OCI-LY3 (cell line): ENCODE results near the gene GLIS1.

Source experiments
- H2AFZ ChIP-seq: fragments of 200-600, 300-600 bp; shearing (Covaris generic); 2 replicates; pipeline ENCODE4 v1.6.0; 2014; ENCODE audit warnings: antibody characterized with exemption, low read depth, low read length
- H3K27ac ChIP-seq: fragments of 200-600, 300-600 bp; sonication (generic); 2 replicates; pipeline ENCODE4 v1.5.1; 2014; ENCODE audit warnings: mild to moderate bottlenecking, low read length, moderate library complexity, mixed read lengths
- H3K27me3 ChIP-seq: fragments of 200-600, 300-600 bp; sonication (generic); 2 replicates; pipeline ENCODE4 v1.6.1; 2014; ENCODE audit warnings: low read depth, low read length, mixed read lengths
- H3K36me3 ChIP-seq: fragments of 200-600, 300-600 bp; sonication (generic); replicated peaks from 2 replicates; pipeline ENCODE3; 2014; ENCODE audit warnings: low read depth, low read length, mixed read lengths
- H3K4me1 ChIP-seq: fragments of 300-600, 200-600 bp; sonication (generic); 2 replicates; pipeline ENCODE4 v1.6.1; 2014; ENCODE audit warnings: low read length, mixed read lengths
- H3K4me2 ChIP-seq: fragments of 200-600, 300-600 bp; sonication (generic); 2 replicates; pipeline ENCODE4 v1.6.1; 2014; ENCODE audit warnings: low read length, mixed read lengths
- H3K4me3 ChIP-seq: fragments of 300-600, 200-600 bp; sonication (generic); 2 replicates; pipeline ENCODE4 v1.5.1; 2014; ENCODE audit warnings: antibody characterized with exemption, mild to moderate bottlenecking, low read length, moderate library complexity
- H3K79me2 ChIP-seq: fragments of 300-600, 200-600 bp; shearing (Covaris generic); 2 replicates; pipeline ENCODE4 v1.6.1; 2014; ENCODE audit warnings: mild to moderate bottlenecking, low read length, mixed read lengths
- H3K9ac ChIP-seq: fragments of 300-600, 200-600 bp; shearing (Covaris generic); 2 replicates; pipeline ENCODE4 v1.6.0; 2014; ENCODE audit warnings: mild to moderate bottlenecking, low read length, moderate library complexity
- H3K9me3 ChIP-seq: fragments of 200-600, 300-600 bp; shearing (Covaris generic); 2 replicates; pipeline ENCODE4 v1.6.1; 2014; ENCODE audit warnings: low read length, mixed read lengths; ENCODE audit not compliant: insufficient read depth
- H4K20me1 ChIP-seq: fragments of 200-600, 300-600 bp; sonication (generic); 2 replicates; pipeline ENCODE4 v1.6.1; 2016; ENCODE audit warnings: low read length, mixed read lengths; ENCODE audit not compliant: insufficient read depth
- CTCF ChIP-seq: fragments of 200-600, 300-600 bp; sonication (generic); IDR thresholded peaks from 2 replicates; pipeline ENCODE4 v1.5.1; 2014; ENCODE audit warnings: antibody characterized with exemption, low read length, low read depth
- EZH2phosphoT487 ChIP-seq: fragments of 200-600 bp; shearing (Covaris generic); IDR thresholded peaks from 2 replicates; pipeline ENCODE4 v1.6.1; 2018; ENCODE audit warnings: antibody characterized with exemption, mixed run types, low read depth

GLIS1 gene

GRCh38 chr1:53592985-53593757 is 145.8 kb downstream of the GLIS1 start:
- H3K4me2 ChIP-seq, result no peak overlapping the region
- no peak for TF ChIP-seq EZH2phosphoT487
- no peak for TF ChIP-seq CTCF
- H3K4me1 ChIP-seq, result no peaks in the 10 kb centered on the region
- H3K9me3 ChIP-seq, result no peaks in the 10 kb centered on the region
- no peaks in the 10 kb centered on the region for H4K20me1 ChIP-seq
- no peaks in the 10 kb centered on the region for H3K27me3 ChIP-seq
- H3K79me2 ChIP-seq, result no peaks in the 10 kb centered on the region
- H3K4me3 ChIP-seq, result no peak overlapping the region
- no peak overlapping the region for H2AFZ ChIP-seq
- no peak overlapping the region for H3K9ac ChIP-seq
- H3K27ac ChIP-seq, result no peak overlapping the region
- H3K36me3 ChIP-seq, result no peaks in the 10 kb centered on the region

GRCh38 chr1:53592521-53592982 is 146.4 kb downstream of the GLIS1 start:
- Histone ChIP-seq H4K20me1 (no peaks in the 10 kb centered on the region), H3K4me2 (no peak overlapping the region), H2AFZ (no peak overlapping the region), H3K27me3 (no peaks in the 10 kb centered on the region), H3K36me3 (no peaks in the 10 kb centered on the region), H3K79me2 (no peaks in the 10 kb centered on the region), H3K9me3 (no peaks in the 10 kb centered on the region), H3K4me1 (no peaks in the 10 kb centered on the region), H3K4me3 (no peak overlapping the region), H3K9ac (no peak overlapping the region), H3K27ac (no peak overlapping the region)
- TF ChIP-seq CTCF (no peak), EZH2phosphoT487 (no peak)

- no peaks in the 10 kb centered on the region for H3K36me3 ChIP-seq
- H3K27ac ChIP-seq, result no peak overlapping the region
- H2AFZ ChIP-seq, result no peak overlapping the region
- H3K9ac ChIP-seq, result no peak overlapping the region
- H4K20me1 ChIP-seq, result no peaks in the 10 kb centered on the region
- no peaks in the 10 kb centered on the region for H3K27me3 ChIP-seq
- no peaks in the 10 kb centered on the region for H3K4me1 ChIP-seq
- H3K4me2 ChIP-seq, result no peak overlapping the region
- H3K9me3 ChIP-seq, result no peaks in the 10 kb centered on the region
- H3K79me2 ChIP-seq, result no peaks in the 10 kb centered on the region
- H3K4me3 ChIP-seq, result no peak overlapping the region
- TF ChIP-seq EZH2phosphoT487, result no peak
- no peak for TF ChIP-seq CTCF
Observed at GRCh38 chr1:53591924-53592323, 147.0 kb downstream of the GLIS1 start.

- Histone ChIP-seq H3K27ac (no peak overlapping the region), H2AFZ (no peak overlapping the region), H3K9ac (no peak overlapping the region), H3K4me3 (no peak overlapping the region), H3K36me3 (no peaks in the 10 kb centered on the region), H4K20me1 (no peaks in the 10 kb centered on the region), H3K4me2 (no peak overlapping the region), H3K4me1 (no peaks in the 10 kb centered on the region), H3K27me3 (peaks cover 5% of the 10 kb centered on the region), H3K79me2 (no peaks in the 10 kb centered on the region), H3K9me3 (no peaks in the 10 kb centered on the region)
- TF ChIP-seq CTCF (no peak), EZH2phosphoT487 (no peak)
Observed at GRCh38 chr1:53590531-53591515, 148.1 kb downstream of the GLIS1 start.
